Gastrocnemius medialis (tissue), 4 donors: Measurements from ENCODE around the gene OVOL3.

ENCODE experiments used
- CTCF ChIP-seq, 5 experiments: fragments of 450-650 bp in 3 of 5; fragments of 200-600 bp in 2 of 5; sonication (generic) in 2 of 5; IDR thresholded peaks in 4 of 5; conservative IDR thresholded peaks in 1 of 5; 1 replicate in 4 of 5; 2 replicates in 1 of 5; pipeline ENCODE4 v1.5.1; 2016 to 2019; ENCODE audit warnings: antibody characterized with exemption in 5 of 5, mild to moderate bottlenecking in 3 of 5, moderate library complexity in 3 of 5
- POLR2A ChIP-seq, 2 donors: fragments of 450-650 bp; IDR thresholded peaks; one replicate each; pipeline ENCODE4 v1.6.1; 2017; ENCODE audit warnings: antibody characterized with exemption in 2 of 2, mild to moderate bottlenecking in 2 of 2, moderate library complexity in 2 of 2

- TF ChIP-seq CTCF (IDR thresholded peaks at IDR 0.05 in 4 of 5, conservative IDR thresholded peaks at IDR 0.05 in 1 of 5) = no peak
- no peak for TF ChIP-seq POLR2A (IDR thresholded peaks at IDR 0.05)
Observed at GRCh38 chr19:36081894-36082293, 29.0 kb upstream of the OVOL3 start.
